DOHH2 (cell line): ENCODE data around the gene MLIP.

ENCODE experiments used
- CTCF ChIP-seq: fragments of 200-600 bp; sonication (generic); IDR thresholded peaks from one replicate; pipeline ENCODE4 v1.5.1; 2014; ENCODE audit warnings: antibody characterized with exemption, mild to moderate bottlenecking, low read depth, low read length; ENCODE audit not compliant: poor library complexity, severe bottlenecking
- EZH2phosphoT487 ChIP-seq: fragments of 200-600 bp; sonication (generic); IDR thresholded peaks from 2 replicates; pipeline ENCODE4 v1.6.1; 2017; ENCODE audit warnings: borderline replicate concordance, mild to moderate bottlenecking, antibody characterized with exemption, low read length, moderate library complexity, mixed read lengths

DNA sequence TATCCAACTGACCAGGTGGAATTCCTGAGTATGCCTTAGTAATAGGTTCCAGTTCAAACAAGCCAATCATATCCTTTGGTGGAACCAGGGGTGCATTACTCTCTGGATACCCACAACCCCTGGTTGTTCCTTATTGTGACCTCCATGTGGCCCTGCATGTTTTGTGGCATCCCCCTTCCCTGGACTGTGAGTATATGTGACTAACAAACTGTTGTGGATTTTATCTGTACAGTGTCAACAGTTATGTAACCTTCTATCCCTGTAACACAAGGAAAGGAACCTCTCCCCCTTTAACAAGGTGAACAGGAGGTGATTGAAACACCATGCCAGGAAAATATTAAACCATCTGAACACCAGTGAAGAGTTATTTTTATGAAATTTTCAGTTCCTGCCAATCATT lies 46.2 kb downstream of the MLIP start:
- TF ChIP-seq CTCF (no peak), EZH2phosphoT487 (no peak)
